Mucosa of descending colon (tissue), 3 donors: ENCODE results near the gene APOM. TPM values are rescaled to one million over a fixed set of nuclear protein-coding genes. Genes with fewer than 3 reads are reported as not detected.

Experiments used
- ATAC-seq: fragments of 200-7000 bp; cut with Tn5 transposase; one replicate; pipeline ENCODE4 v1.9.1; 2020; ENCODE audit warnings: mild to moderate bottlenecking, moderate library complexity
- DNase-seq, 3 donors: peaks; one replicate each; pipeline ENCODE4 v3.0.0-alpha.2; 2020
- H3K36me3 ChIP-seq: fragments of 200-600 bp; one replicate; pipeline ENCODE4 v1.8.0; 2021; ENCODE audit warnings: low read depth, mild to moderate bottlenecking
- H3K4me1 ChIP-seq: fragments of 200-600 bp; one replicate; pipeline ENCODE4 v1.8.0; 2021; ENCODE audit warnings: low read depth, mild to moderate bottlenecking
- H3K4me3 ChIP-seq: fragments of 200-600 bp; one replicate; pipeline ENCODE4 v1.8.0; 2021; ENCODE audit warnings: mild to moderate bottlenecking
- H3K9me3 ChIP-seq: fragments of 200-600 bp; one replicate; pipeline ENCODE4 v1.8.0; 2021; ENCODE audit warnings: mild to moderate bottlenecking
- intact Hi-C, 2 donors: fragments of 100-400 bp; cut with DNase I in 1 of 2; cut with micrococcal nuclease in 1 of 2; formaldehyde crosslinking; loops; one replicate each; pipeline versions ENCODE4 v1.11.0 to v1.11.1; 2022; cut with DNase I, micrococcal nuclease
- long read RNA-seq, 2 donors: library from polyadenylated mRNA; unstranded; transcript quantifications; one replicate each; pipeline ENCODE4 v2.0.0, GENCODE V29; 2019 to 2021
- total RNA-seq, 3 donors: library from RNA; stranded (reverse); fragmentation: NEBNext Ultra II Directional in 2 of 3; extraction: Animal tissue kit (Norgen Biotek cat#: 25700) in 2 of 3; gene quantifications; one replicate each; pipeline versions ENCODE4 v1.2.1 to v1.2.4, GENCODE V29; 2021 to 2023
- TF ChIP-seq, protein P1 (sequence below): fragments of 200-600 bp; IDR thresholded peaks from one replicate; pipeline ENCODE4 v1.8.0; 2022; ENCODE audit warnings: antibody characterized with exemption, mild to moderate bottlenecking
- donor health status: DM: no; HTN: no; CAD: no; lungs with moderate emphysema.
- donor health status: DM: no; HTN: no; CAD: no.
- donor health status: DM: no; HTN: yes; CAD: no.

Gene APOM
- total RNA-seq, result 1 to 10 TPM; 2.2 to 2.7 (median 2.4) TPM
- long read RNA-seq, donor 1, partial matches to known transcripts, result 0 of 3 reads
- long read RNA-seq, donor 1, other reads (novel, unspliced or antisense), result 3 of 3 reads
- long read RNA-seq, donor 2, partial matches to known transcripts, result 0 of 1 reads
- long read RNA-seq, donor 2, other reads (novel, unspliced or antisense), result 0 of 1 reads

DNA sequence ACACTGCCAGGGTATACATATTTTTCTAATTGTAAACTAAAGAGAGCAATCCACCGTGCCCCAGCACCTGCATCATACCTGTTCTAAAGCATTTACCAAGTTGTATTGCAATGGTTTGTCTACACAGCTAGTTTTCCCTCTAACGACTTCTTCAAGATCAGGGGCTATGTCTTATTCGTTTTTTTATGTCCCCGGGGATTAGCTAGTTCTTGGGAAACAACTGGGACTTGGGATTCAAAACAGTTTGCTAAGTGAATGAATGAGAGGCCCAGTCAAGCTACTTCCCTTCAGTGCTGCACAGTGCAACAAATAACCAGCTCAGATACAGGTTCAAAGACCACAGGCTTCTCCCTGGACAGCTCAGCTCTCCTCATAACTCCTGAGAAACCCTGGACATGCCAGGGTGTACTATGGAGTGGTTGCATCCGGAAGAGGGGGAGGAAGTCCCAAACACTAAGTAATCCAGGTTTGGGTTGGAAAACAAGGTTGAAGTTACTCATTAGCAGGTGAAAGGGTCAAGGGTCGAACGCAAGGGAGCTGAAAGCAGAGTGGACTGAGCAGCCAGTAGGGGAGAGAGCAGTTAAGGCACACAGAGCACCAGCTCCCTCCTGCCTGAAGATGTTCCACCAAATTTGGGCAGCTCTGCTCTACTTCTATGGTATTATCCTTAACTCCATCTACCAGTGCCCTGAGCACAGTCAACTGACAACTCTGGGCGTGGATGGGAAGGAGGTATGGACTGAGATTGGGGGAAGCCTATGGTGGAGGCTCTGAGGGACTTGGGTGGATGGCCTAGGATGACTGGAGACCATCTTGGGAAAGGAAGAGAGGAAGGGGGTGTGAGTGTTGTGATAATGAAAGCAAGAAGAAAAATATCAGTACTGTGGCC lies at the start of gene APOM:
Gene APOM (plus strand): TSS at position 546 of the 889 bp plus-strand sequence. CDS start 73 bp downstream, at position 619.
- H3K4me3 ChIP-seq, result no peak within 1 kb of the TSS
- intact Hi-C loops, result no loop called here
- DNase-seq, result no peak
- no peaks in the 10 kb centered on the region for H3K36me3 ChIP-seq
- H3K9me3 ChIP-seq, result no peaks in the 10 kb centered on the region
- TF ChIP-seq, protein P1, sequence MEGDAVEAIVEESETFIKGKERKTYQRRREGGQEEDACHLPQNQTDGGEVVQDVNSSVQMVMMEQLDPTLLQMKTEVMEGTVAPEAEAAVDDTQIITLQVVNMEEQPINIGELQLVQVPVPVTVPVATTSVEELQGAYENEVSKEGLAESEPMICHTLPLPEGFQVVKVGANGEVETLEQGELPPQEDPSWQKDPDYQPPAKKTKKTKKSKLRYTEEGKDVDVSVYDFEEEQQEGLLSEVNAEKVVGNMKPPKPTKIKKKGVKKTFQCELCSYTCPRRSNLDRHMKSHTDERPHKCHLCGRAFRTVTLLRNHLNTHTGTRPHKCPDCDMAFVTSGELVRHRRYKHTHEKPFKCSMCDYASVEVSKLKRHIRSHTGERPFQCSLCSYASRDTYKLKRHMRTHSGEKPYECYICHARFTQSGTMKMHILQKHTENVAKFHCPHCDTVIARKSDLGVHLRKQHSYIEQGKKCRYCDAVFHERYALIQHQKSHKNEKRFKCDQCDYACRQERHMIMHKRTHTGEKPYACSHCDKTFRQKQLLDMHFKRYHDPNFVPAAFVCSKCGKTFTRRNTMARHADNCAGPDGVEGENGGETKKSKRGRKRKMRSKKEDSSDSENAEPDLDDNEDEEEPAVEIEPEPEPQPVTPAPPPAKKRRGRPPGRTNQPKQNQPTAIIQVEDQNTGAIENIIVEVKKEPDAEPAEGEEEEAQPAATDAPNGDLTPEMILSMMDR, result no peak
- H3K4me1 ChIP-seq, result peaks cover 45% of the 10 kb centered on the region
- ATAC-seq, result no peak

DNA sequence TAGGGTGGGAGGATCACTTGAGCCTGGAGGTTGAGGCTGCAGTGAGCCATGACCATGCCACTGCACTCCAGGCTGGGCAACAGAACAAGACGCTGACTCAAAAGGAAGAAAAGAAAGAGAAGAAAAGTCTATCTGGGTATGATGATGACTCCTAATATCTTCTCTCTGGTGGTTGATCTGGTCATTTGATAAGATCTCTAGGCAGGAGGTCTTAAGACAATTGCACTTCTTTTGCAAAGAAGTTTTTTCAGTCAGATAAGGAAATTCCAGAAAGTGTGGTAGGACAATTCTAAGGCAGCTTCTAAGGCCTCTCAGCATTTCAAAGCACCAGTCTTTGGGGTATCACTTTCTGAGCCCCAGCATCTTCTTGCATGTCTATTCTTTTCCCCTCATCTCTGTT lies 48.4 kb upstream of the APOM start:
- DNase-seq (no peak), ATAC-seq (no peak)
- intact Hi-C loops, result no loop called here
- Histone ChIP-seq H3K9me3 (no peaks in the 10 kb centered on the region), H3K36me3 (no peaks in the 10 kb centered on the region), H3K4me1 (no peaks in the 10 kb centered on the region), H3K4me3 (no peak overlapping the region)
- TF ChIP-seq, protein P1, result no peak

DNA sequence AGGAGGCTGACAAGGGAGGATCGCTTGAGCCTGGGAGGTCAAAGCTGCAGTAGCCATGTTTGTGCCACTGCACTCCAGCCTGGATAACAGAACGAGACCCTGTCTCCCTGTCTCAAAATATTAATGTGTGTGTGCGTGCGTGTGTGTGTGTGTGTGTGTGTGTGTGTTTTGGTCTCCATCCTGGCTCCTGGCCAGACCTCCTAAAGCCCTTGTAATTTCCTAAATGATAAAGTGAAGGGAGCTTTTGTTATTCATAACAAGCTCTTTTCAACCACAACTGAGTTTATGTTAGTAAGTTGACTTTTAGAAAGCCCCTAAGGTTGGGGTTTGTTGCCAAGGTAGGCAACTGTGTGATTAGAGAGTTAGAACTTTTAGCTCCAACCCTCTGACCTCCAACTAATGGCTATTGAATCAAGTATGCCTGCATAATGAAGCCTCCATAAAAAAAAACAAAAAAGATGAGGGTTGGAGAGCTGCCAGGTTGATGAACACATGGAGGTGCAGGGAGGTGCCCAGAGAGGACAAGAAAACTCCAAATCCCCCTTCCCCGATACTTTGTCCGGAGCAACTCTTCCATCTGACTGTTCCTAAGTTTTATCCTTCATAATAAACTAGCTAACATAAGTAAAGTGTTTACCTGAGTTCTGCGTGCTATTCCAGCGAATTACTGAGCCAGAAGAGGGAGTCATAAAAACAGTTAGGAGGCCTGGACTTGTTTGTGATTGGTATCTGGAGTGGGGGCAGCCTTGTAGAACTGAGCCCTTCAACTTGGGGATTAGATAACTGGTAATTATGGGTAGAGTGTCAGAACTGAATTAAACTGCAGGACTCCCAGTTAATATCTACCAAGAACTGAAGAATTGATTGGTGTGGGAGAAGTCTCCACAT lies 45.9 kb upstream of the APOM start:
- intact Hi-C loops, result no loop called here
- Histone ChIP-seq H3K36me3 (no peaks in the 10 kb centered on the region), H3K9me3 (no peaks in the 10 kb centered on the region), H3K4me3 (no peak overlapping the region), H3K4me1 (no peaks in the 10 kb centered on the region)
- DNase-seq, result no peak
- no peak for ATAC-seq
- TF ChIP-seq, protein P1, result no peak

DNA sequence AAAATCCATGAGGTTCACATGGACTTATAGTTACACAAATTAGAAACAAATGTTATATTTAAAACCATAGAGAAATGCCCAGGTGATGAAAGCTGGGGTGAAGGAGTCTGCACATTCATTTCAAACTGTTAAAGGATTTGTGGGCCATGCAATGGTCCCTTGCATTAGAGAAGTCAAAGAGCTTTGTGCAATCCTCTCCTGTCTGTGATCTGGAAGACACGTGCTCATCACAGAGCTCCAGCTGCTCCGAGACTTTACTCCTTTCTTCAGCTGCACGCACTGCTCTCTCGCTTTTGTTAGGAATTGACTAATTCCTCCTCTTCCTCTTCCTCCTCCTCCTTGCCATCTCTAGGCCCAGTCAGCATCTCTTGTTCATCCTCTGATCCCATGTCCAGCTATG lies 44.7 kb upstream of the APOM start:
- Histone ChIP-seq H3K4me1 (no peaks in the 10 kb centered on the region), H3K36me3 (no peaks in the 10 kb centered on the region), H3K4me3 (no peak overlapping the region), H3K9me3 (no peaks in the 10 kb centered on the region)
- no peak for DNase-seq
- intact Hi-C loops, result no loop called here
- no peak for ATAC-seq
- TF ChIP-seq, protein P1, result no peak

DNA sequence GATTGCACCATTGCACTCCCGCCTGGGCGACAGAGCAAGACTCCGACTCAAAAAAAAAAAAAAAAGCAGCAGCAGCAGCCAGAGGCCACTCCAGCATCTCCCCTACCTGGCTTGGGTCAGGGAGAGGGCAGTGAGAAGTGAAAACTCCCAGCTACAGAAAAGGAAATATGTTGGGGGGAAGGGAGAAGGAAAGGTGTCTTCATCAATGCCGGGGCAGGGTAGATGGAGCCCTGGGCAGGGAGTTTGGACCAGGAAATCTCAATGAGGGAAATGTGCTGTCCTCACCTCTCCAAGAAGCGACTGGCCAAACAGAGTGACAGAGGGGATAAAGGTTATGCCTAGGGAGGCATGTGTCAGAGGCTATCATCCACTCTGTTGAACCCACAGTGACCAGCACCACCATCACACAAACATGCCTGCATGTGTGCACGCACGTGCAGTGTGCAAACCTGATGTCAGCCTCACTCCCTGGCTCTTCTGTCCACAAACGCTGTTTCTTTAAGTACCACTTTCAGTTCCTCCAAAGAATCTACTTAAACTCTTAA lies 41.5 kb upstream of the APOM start:
- intact Hi-C loops, result no loop called here
- no peak overlapping the region for H3K4me3 ChIP-seq
- no peaks in the 10 kb centered on the region for H3K36me3 ChIP-seq
- ATAC-seq, result peak; percentile 51
- peak in 1 of 3 donors; percentile 63 for DNase-seq
- TF ChIP-seq, protein P1, result no peak
- no peaks in the 10 kb centered on the region for H3K4me1 ChIP-seq
- no peaks in the 10 kb centered on the region for H3K9me3 ChIP-seq
